ENCODE results near the gene NRAS.

GRCh38 chr1:114745291-114745690 is 28.7 kb upstream of the NRAS start:
- TF ChIP-seq, protein P1, sequence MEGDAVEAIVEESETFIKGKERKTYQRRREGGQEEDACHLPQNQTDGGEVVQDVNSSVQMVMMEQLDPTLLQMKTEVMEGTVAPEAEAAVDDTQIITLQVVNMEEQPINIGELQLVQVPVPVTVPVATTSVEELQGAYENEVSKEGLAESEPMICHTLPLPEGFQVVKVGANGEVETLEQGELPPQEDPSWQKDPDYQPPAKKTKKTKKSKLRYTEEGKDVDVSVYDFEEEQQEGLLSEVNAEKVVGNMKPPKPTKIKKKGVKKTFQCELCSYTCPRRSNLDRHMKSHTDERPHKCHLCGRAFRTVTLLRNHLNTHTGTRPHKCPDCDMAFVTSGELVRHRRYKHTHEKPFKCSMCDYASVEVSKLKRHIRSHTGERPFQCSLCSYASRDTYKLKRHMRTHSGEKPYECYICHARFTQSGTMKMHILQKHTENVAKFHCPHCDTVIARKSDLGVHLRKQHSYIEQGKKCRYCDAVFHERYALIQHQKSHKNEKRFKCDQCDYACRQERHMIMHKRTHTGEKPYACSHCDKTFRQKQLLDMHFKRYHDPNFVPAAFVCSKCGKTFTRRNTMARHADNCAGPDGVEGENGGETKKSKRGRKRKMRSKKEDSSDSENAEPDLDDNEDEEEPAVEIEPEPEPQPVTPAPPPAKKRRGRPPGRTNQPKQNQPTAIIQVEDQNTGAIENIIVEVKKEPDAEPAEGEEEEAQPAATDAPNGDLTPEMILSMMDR (IDR thresholded peaks at IDR 0.05) = no peak
- no peak for TF ChIP-seq POLR2A (IDR thresholded peaks at IDR 0.05)

Measured in testis (tissue), 2 donors.